ENCODE measurements around the gene TMEM44.
A peak's percentile ranks its signal among the peaks of the same experiment; 100 is the strongest.
"Not testable (repeated sequence)": the region's sequence is repeated elsewhere in the genome, so short reads cannot be mapped to it uniquely, and the experiment has no call there.

Gene TMEM44

GRCh38 chr3:194607592-194608389 lies 25.4 kb downstream of the TMEM44 start:
- no peak overlapping the region for H3K4me3 ChIP-seq (replicated peaks in 1 of 2; ENCODE audit: low read depth in 2 of 2, low read length in 2 of 2)
- DNase-seq (ENCODE audit: low read depth in 2 of 2): no peak
- TF ChIP-seq CTCF (IDR thresholded peaks at IDR 0.05; ENCODE audit: low read depth, low read length): peak; percentile 4

GRCh38 chr3:194606941-194607340 lies 26.3 kb downstream of the TMEM44 start:
- H3K4me3 ChIP-seq (replicated peaks in 1 of 2; ENCODE audit: low read depth in 2 of 2, low read length in 2 of 2): no peak overlapping the region
- no peak for TF ChIP-seq CTCF (IDR thresholded peaks at IDR 0.05; ENCODE audit: low read depth, low read length)
- no peak for DNase-seq (ENCODE audit: low read depth in 2 of 2)

- no peak for DNase-seq (ENCODE audit: low read depth in 2 of 2)
- no peak overlapping the region for H3K4me3 ChIP-seq (replicated peaks in 1 of 2; ENCODE audit: low read depth in 2 of 2, low read length in 2 of 2)
- no peak for TF ChIP-seq CTCF (IDR thresholded peaks at IDR 0.05; ENCODE audit: low read depth, low read length)
These were observed 27.1 kb downstream of the TMEM44 start for GRCh38 chr3:194606163-194606562.

GRCh38 chr3:194605314-194605713 lies 27.9 kb downstream of the TMEM44 start:
- not testable (repeated sequence) for H3K4me3 ChIP-seq (replicated peaks in 1 of 2; ENCODE audit: low read depth in 2 of 2, low read length in 2 of 2)

GRCh38 chr3:194604837-194605236 lies 28.4 kb downstream of the TMEM44 start:
- no peak for DNase-seq (ENCODE audit: low read depth in 2 of 2)
- no peak overlapping the region for H3K4me3 ChIP-seq (replicated peaks in 1 of 2; ENCODE audit: low read depth in 2 of 2, low read length in 2 of 2)
- TF ChIP-seq CTCF (IDR thresholded peaks at IDR 0.05; ENCODE audit: low read depth, low read length): peak; percentile 59

More at GRCh38 chr3:194605314-194605713, 27.9 kb downstream of the TMEM44 start:
- not testable (repeated sequence) for DNase-seq (ENCODE audit: low read depth in 2 of 2)

- no peak for TF ChIP-seq CTCF (IDR thresholded peaks at IDR 0.05; ENCODE audit: low read depth, low read length)
- no peak for DNase-seq (ENCODE audit: low read depth in 2 of 2)
- H3K4me3 ChIP-seq (replicated peaks in 1 of 2; ENCODE audit: low read depth in 2 of 2, low read length in 2 of 2): no peak overlapping the region
These were observed 29.1 kb downstream of the TMEM44 start for GRCh38 chr3:194604126-194604525.

- DNase-seq (ENCODE audit: low read depth in 2 of 2): no peak
- no peak overlapping the region for H3K4me3 ChIP-seq (replicated peaks in 1 of 2; ENCODE audit: low read depth in 2 of 2, low read length in 2 of 2)
- TF ChIP-seq CTCF (IDR thresholded peaks at IDR 0.05; ENCODE audit: low read depth, low read length): no peak
These were observed 30.5 kb downstream of the TMEM44 start for GRCh38 chr3:194602669-194603171.

Measured in cardiac fibroblast (primary cell).